Fibroblast of skin of left quadriceps (primary cell): ENCODE data around the gene FOXN3.
"Not testable (repeated sequence)": the region's sequence is repeated elsewhere in the genome, so short reads cannot be mapped to it uniquely, and the experiment has no call there.

Experiments
- DNase-seq, 2 experiments: peaks; one replicate each; pipeline ENCODE4 v3.0.0-alpha.2; 2013; ENCODE audit warnings: low read depth in 2 of 2

The FOXN3 gene

GRCh38 chr14:89303456-89304435 lies 113.3 kb downstream of the FOXN3 start:
- DNase-seq, result peak; percentile 37

GRCh38 chr14:89302396-89302950 lies 114.6 kb downstream of the FOXN3 start:
- no peak for DNase-seq

- DNase-seq, result no peak
Observed at GRCh38 chr14:89299587-89299986, 117.4 kb downstream of the FOXN3 start.

- no peak for DNase-seq
Observed at GRCh38 chr14:89298056-89298834, 118.8 kb downstream of the FOXN3 start.

- no peak for DNase-seq
Observed at GRCh38 chr14:89296281-89296745, 120.7 kb downstream of the FOXN3 start.

- DNase-seq, result no peak
Observed at GRCh38 chr14:89294872-89295271, 122.2 kb downstream of the FOXN3 start.

GRCh38 chr14:89294469-89294868 lies 122.6 kb downstream of the FOXN3 start:
- not testable (repeated sequence) for DNase-seq

- DNase-seq, result no peak
Observed at GRCh38 chr14:89294060-89294459, 123.0 kb downstream of the FOXN3 start.

GRCh38 chr14:89293314-89293916 lies 123.6 kb downstream of the FOXN3 start:
- no peak for DNase-seq

GRCh38 chr14:89292579-89293313 lies 124.3 kb downstream of the FOXN3 start:
- no peak for DNase-seq

GRCh38 chr14:89291351-89291940 lies 125.6 kb downstream of the FOXN3 start:
- DNase-seq, result no peak

- DNase-seq, result no peak
Observed at GRCh38 chr14:89290813-89291212, 126.2 kb downstream of the FOXN3 start.

GRCh38 chr14:89289477-89289876 lies 127.6 kb downstream of the FOXN3 start:
- no peak for DNase-seq

- DNase-seq, result no peak
Observed at GRCh38 chr14:89288114-89288513, 128.9 kb downstream of the FOXN3 start.

- DNase-seq, result no peak
Observed at GRCh38 chr14:89284333-89285058, 132.5 kb downstream of the FOXN3 start.

GRCh38 chr14:89283327-89284060 lies 133.5 kb downstream of the FOXN3 start:
- DNase-seq, result no peak

- no peak for DNase-seq
Observed at GRCh38 chr14:89282191-89282590, 134.8 kb downstream of the FOXN3 start.

GRCh38 chr14:89280600-89280999 lies 136.4 kb downstream of the FOXN3 start:
- DNase-seq, result no peak

- DNase-seq, result no peak
Observed at GRCh38 chr14:89279649-89280232, 137.3 kb downstream of the FOXN3 start.
